Measurements from ENCODE around the gene ZNF644. TPM values are rescaled to one million over a fixed set of nuclear protein-coding genes. Genes with fewer than 3 reads are reported as not detected.

The ZNF644 gene
- total and polyA plus RNA-seq, 2 donors (not counting 1 experiment from before 2014, with no cell fraction given) = 9.6 to 124 TPM

DNA sequence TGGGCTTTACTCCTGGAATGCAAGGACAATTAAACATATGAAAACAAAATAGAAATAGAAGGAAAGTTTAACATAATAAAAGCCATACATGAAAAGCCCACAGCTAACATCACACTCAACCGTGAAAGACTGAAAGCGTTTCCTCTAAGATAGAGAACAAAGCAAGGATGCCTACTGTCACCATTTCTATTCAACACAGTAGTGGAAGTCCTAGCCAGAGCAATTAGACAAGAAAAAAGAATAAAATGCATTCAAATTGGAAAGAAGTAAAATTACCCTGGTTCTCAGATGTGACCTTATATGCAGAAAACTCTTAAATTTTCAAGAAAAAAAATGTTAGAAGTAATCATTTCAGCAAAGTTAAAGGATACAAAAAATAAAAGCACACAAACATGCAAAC, 34.0 kb downstream of the ZNF644 start:
- H3K4me1 Mint-ChIP-seq = peaks cover 79% of the 10 kb centered on the region
- ATAC-seq (ENCODE audit: low read depth) (no peak), DNase-seq (no peak)
- H3K9ac ChIP-seq (ENCODE audit: low read length) = no peak overlapping the region
- peaks cover 94% of the 10 kb centered on the region for H4K20me1 ChIP-seq (ENCODE audit: control insufficient read depth, insufficient read depth, low read length, poor library complexity, severe bottlenecking)
- no peaks in the 10 kb centered on the region for H3K27me3 Mint-ChIP-seq
- peaks cover 3 to 10% (median 5%) of the 10 kb centered on the region in 3 donors for H3K9me3 ChIP-seq (ENCODE audit: control extremely low read depth in 1 of 3, control insufficient read depth in 2 of 3, insufficient read depth in 1 of 3, low read length in 2 of 3)
- peaks cover 0 to 4% of the 10 kb centered on the region in 2 experiments for H3K36me3 ChIP-seq (replicated peaks in 1 of 2; ENCODE audit: control extremely low read depth in 1 of 2, control insufficient read depth in 1 of 2, extremely low read depth in 1 of 2, insufficient read depth in 2 of 2, low read length in 1 of 2)
- CTCF ChIA-PET = no interaction called here
- POLR2A ChIA-PET = no interaction called here
- H3K4me3 ChIP-seq (ENCODE audit: control extremely low read depth in 1 of 5, extremely low read depth in 1 of 5, insufficient read depth in 1 of 5, low read depth in 2 of 5, low read length in 4 of 5) = no peak overlapping the region
- no peaks in the 10 kb centered on the region for H3K9me3 Mint-ChIP-seq (ENCODE audit: insufficient read depth)
- no peak overlapping the region for H3K27ac Mint-ChIP-seq
- peak overlapping the region; percentile 53 for H3K4me2 ChIP-seq (replicated peaks; ENCODE audit: low read depth, low read length, poor library complexity, severe bottlenecking)
- no peaks in the 10 kb centered on the region for H3K27me3 ChIP-seq (replicated peaks in 1 of 4; ENCODE audit: control extremely low read depth in 1 of 4, control insufficient read depth in 3 of 4, insufficient read depth in 4 of 4, low read length in 3 of 4)
- intact Hi-C loops (cut with micrococcal nuclease) = loop anchor here (5.0 kb wide), 1 partner anchor 34 kb away; the partner anchor contains the start of gene ZNF644
- H3K79me2 ChIP-seq (ENCODE audit: control insufficient read depth, insufficient read depth, low read length) = peaks cover 98% of the 10 kb centered on the region
- no peak for TF ChIP-seq CTCF (IDR thresholded peaks at IDR 0.05)
- TF ChIP-seq EZH2 (IDR thresholded peaks at IDR 0.05; ENCODE audit: borderline replicate concordance, insufficient read depth, low read depth, low read length, poor library complexity, severe bottlenecking) = no peak
- H3K4me3 Mint-ChIP-seq = peak overlapping the region; percentile 8
- H2AFZ ChIP-seq (ENCODE audit: insufficient read depth, low read depth, low read length, poor library complexity, severe bottlenecking) = no peak overlapping the region
- peaks cover 39 to 58% of the 10 kb centered on the region in 2 donors for H3K4me1 ChIP-seq (ENCODE audit: control insufficient read depth in 2 of 2, insufficient read depth in 2 of 2, low read length in 2 of 2)
- WGBS (ENCODE audit: insufficient coverage) = 100% methylated on average over 1 of the region's 2 CpGs
- H3K27ac ChIP-seq (ENCODE audit: low read length in 2 of 2) = no peak overlapping the region

DNA sequence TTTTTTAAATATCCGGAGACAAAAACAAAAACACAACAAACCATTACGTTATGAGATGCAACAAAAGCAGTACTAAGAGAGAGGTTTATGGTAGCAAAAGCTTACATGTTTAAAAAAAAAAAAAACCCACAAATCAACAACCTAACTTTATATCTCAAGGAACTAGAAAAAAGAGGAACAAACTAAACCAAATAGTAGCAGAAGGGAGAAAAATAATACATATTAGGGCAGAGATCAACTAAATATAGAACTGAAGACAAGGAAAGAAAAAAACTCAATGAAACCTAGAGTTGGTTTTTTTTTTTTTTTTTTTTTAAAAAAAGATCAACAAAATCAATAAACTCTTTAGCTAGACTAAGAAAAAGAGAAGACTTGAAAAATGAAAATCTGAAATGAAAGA, 34.9 kb downstream of the ZNF644 start:
- peaks cover 93% of the 10 kb centered on the region for H3K79me2 ChIP-seq (ENCODE audit: control insufficient read depth, insufficient read depth, low read length)
- H3K27ac ChIP-seq (ENCODE audit: low read length in 2 of 2) = peak overlapping the region in 1 of 2 donors; percentile 3
- peaks cover 0 to 4% of the 10 kb centered on the region in 2 experiments for H3K36me3 ChIP-seq (replicated peaks in 1 of 2; ENCODE audit: control extremely low read depth in 1 of 2, control insufficient read depth in 1 of 2, extremely low read depth in 1 of 2, insufficient read depth in 2 of 2, low read length in 1 of 2)
- POLR2A ChIA-PET = interaction anchor here (0.7 kb wide), 1 partner anchor 19 kb away, joined by 6 read pairs; no protein-coding TSS in a partner anchor
- H3K4me1 Mint-ChIP-seq = peaks cover 75% of the 10 kb centered on the region
- H3K9ac ChIP-seq (ENCODE audit: low read length) = no peak overlapping the region
- no peak overlapping the region for H3K4me3 ChIP-seq (ENCODE audit: control extremely low read depth in 1 of 5, extremely low read depth in 1 of 5, insufficient read depth in 1 of 5, low read depth in 2 of 5, low read length in 4 of 5)
- CTCF ChIA-PET = interaction anchor here (0.6 kb wide), 1 partner anchor 73 kb away, joined by 3 read pairs; no protein-coding TSS in a partner anchor
- ATAC-seq (ENCODE audit: low read depth) (no peak), DNase-seq (peak; percentile 23)
- H3K4me2 ChIP-seq (replicated peaks; ENCODE audit: low read depth, low read length, poor library complexity, severe bottlenecking) = peak overlapping the region; percentile 53
- H2AFZ ChIP-seq (ENCODE audit: insufficient read depth, low read depth, low read length, poor library complexity, severe bottlenecking) = no peak overlapping the region
- no peaks in the 10 kb centered on the region for H3K27me3 ChIP-seq (replicated peaks in 1 of 4; ENCODE audit: control extremely low read depth in 1 of 4, control insufficient read depth in 3 of 4, insufficient read depth in 4 of 4, low read length in 3 of 4)
- H3K9me3 ChIP-seq (ENCODE audit: control extremely low read depth in 1 of 3, control insufficient read depth in 2 of 3, insufficient read depth in 1 of 3, low read length in 2 of 3) = peaks cover 3 to 10% (median 5%) of the 10 kb centered on the region in 3 donors
- H3K27ac Mint-ChIP-seq = no peak overlapping the region
- H3K9me3 Mint-ChIP-seq (ENCODE audit: insufficient read depth) = no peaks in the 10 kb centered on the region
- peak overlapping the region; percentile 15 for H3K4me3 Mint-ChIP-seq
- no peaks in the 10 kb centered on the region for H3K27me3 Mint-ChIP-seq
- peaks cover 89% of the 10 kb centered on the region for H4K20me1 ChIP-seq (ENCODE audit: control insufficient read depth, insufficient read depth, low read length, poor library complexity, severe bottlenecking)
- WGBS (ENCODE audit: insufficient coverage) = no CpG with 5 or more reads among the region's 2 CpGs
- peaks cover 37 to 58% of the 10 kb centered on the region in 2 donors for H3K4me1 ChIP-seq (ENCODE audit: control insufficient read depth in 2 of 2, insufficient read depth in 2 of 2, low read length in 2 of 2)
- TF ChIP-seq CTCF (IDR thresholded peaks at IDR 0.05) (no peak), EZH2 (IDR thresholded peaks at IDR 0.05; ENCODE audit: borderline replicate concordance, insufficient read depth, low read depth, low read length, poor library complexity, severe bottlenecking) (no peak)
- intact Hi-C loops (cut with micrococcal nuclease) = loop anchor here (5.0 kb wide), 1 partner anchor 35 kb away; the partner anchor contains the start of gene ZNF644
